ENCODE data around the gene RICTOR.
"Not testable (repeated sequence)": the region's sequence is repeated elsewhere in the genome, so short reads cannot be mapped to it uniquely, and the experiment has no call there.

RICTOR gene

GRCh38 chr5:39005566-39006232 is 68.5 kb downstream of the RICTOR start:
- H3K4me1 ChIP-seq (ENCODE audit: insufficient read depth, low read length): peaks cover 5% of the 10 kb centered on the region
- no peaks in the 10 kb centered on the region for H3K9me3 ChIP-seq (ENCODE audit: low read length)
- H3K9ac ChIP-seq (ENCODE audit: low read length): no peak overlapping the region
- H3K27ac ChIP-seq (ENCODE audit: low read depth, low read length): no peak overlapping the region
- no peaks in the 10 kb centered on the region for H3K27me3 ChIP-seq (ENCODE audit: control insufficient read depth in 1 of 2, insufficient read depth in 2 of 2, low read length in 2 of 2)
- no peak overlapping the region for H3K4me3 ChIP-seq (ENCODE audit: low read depth in 1 of 2, low read length in 2 of 2)
- no peaks in the 10 kb centered on the region for H3K36me3 ChIP-seq (ENCODE audit: insufficient read depth, low read length)

DNA sequence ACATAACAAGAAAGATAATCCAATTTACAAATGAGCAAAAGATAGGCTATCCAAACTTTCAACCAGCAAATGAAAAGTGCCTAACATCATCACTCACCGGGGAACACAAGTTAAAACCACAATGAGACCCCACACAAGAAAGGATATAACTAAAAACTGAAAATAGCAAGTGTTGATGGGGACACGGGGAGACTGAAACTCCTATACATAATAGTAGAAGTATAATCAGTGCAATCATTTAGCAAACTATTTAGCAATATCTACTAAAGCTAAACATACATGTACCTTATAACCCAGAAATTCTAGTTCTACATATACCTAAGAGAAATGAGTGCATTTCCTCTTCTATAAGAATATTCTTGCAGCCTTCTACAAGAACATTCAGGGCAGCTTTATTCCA is 72.5 kb downstream of the RICTOR start:
- no peaks in the 10 kb centered on the region for H3K27me3 ChIP-seq (ENCODE audit: control insufficient read depth in 1 of 2, insufficient read depth in 2 of 2, low read length in 2 of 2)
- no peaks in the 10 kb centered on the region for H3K36me3 ChIP-seq (ENCODE audit: insufficient read depth, low read length)
- H3K9me3 ChIP-seq (ENCODE audit: low read length): no peaks in the 10 kb centered on the region

GRCh38 chr5:38999037-38999436 is 75.2 kb downstream of the RICTOR start:
- H3K4me1 ChIP-seq (ENCODE audit: insufficient read depth, low read length): peaks cover 5% of the 10 kb centered on the region
- no peak overlapping the region for H3K4me3 ChIP-seq (ENCODE audit: low read depth in 1 of 2, low read length in 2 of 2)
- H3K36me3 ChIP-seq (ENCODE audit: insufficient read depth, low read length): no peaks in the 10 kb centered on the region
- H3K9me3 ChIP-seq (ENCODE audit: low read length): no peaks in the 10 kb centered on the region
- H3K27me3 ChIP-seq (ENCODE audit: control insufficient read depth in 1 of 2, insufficient read depth in 2 of 2, low read length in 2 of 2): no peaks in the 10 kb centered on the region
- H3K27ac ChIP-seq (ENCODE audit: low read depth, low read length): no peak overlapping the region
- no peak overlapping the region for H3K9ac ChIP-seq (ENCODE audit: low read length)

More for the DNA sequence above, 72.5 kb downstream of the RICTOR start:
- no peak overlapping the region for H3K27ac ChIP-seq (ENCODE audit: low read depth, low read length)
- H3K4me3 ChIP-seq (ENCODE audit: low read depth in 1 of 2, low read length in 2 of 2): no peak overlapping the region
- no peak overlapping the region for H3K9ac ChIP-seq (ENCODE audit: low read length)
- peaks cover 5% of the 10 kb centered on the region for H3K4me1 ChIP-seq (ENCODE audit: insufficient read depth, low read length)

DNA sequence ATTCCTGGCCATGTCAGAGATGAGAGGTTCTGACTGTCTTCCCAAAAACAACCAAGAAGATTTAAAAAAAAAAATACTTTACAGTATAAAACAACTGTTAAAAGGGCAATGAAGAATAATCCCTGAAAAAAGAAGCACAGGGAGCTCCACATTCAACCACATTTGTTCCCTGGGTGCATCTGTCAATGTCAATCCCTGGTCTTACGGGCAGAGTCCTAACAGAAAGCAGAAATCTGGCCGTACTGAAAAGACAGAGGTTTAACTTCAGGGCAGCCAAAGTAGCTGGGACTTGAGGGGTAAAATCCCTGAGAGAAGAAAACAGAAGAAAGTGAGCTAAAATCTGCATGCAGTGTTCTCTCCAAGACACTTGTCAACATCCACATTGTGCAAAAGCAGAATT is 76.6 kb downstream of the RICTOR start:
- no peak overlapping the region for H3K27ac ChIP-seq (ENCODE audit: low read depth, low read length)
- peaks cover under 1% of the 10 kb centered on the region for H3K4me1 ChIP-seq (ENCODE audit: insufficient read depth, low read length)
- no peaks in the 10 kb centered on the region for H3K9me3 ChIP-seq (ENCODE audit: low read length)
- H3K36me3 ChIP-seq (ENCODE audit: insufficient read depth, low read length): no peaks in the 10 kb centered on the region
- H3K27me3 ChIP-seq (ENCODE audit: control insufficient read depth in 1 of 2, insufficient read depth in 2 of 2, low read length in 2 of 2): no peaks in the 10 kb centered on the region
- no peak overlapping the region for H3K4me3 ChIP-seq (ENCODE audit: low read depth in 1 of 2, low read length in 2 of 2)
- H3K9ac ChIP-seq (ENCODE audit: low read length): no peak overlapping the region

GRCh38 chr5:38996123-38996522 is 78.1 kb downstream of the RICTOR start:
- H3K27me3 ChIP-seq (ENCODE audit: control insufficient read depth in 1 of 2, insufficient read depth in 2 of 2, low read length in 2 of 2): no peaks in the 10 kb centered on the region
- no peak overlapping the region for H3K9ac ChIP-seq (ENCODE audit: low read length)
- no peak overlapping the region for H3K4me3 ChIP-seq (ENCODE audit: low read depth in 1 of 2, low read length in 2 of 2)
- H3K4me1 ChIP-seq (ENCODE audit: insufficient read depth, low read length): no peaks in the 10 kb centered on the region
- H3K9me3 ChIP-seq (ENCODE audit: low read length): no peaks in the 10 kb centered on the region
- no peak overlapping the region for H3K27ac ChIP-seq (ENCODE audit: low read depth, low read length)
- no peaks in the 10 kb centered on the region for H3K36me3 ChIP-seq (ENCODE audit: insufficient read depth, low read length)

DNA sequence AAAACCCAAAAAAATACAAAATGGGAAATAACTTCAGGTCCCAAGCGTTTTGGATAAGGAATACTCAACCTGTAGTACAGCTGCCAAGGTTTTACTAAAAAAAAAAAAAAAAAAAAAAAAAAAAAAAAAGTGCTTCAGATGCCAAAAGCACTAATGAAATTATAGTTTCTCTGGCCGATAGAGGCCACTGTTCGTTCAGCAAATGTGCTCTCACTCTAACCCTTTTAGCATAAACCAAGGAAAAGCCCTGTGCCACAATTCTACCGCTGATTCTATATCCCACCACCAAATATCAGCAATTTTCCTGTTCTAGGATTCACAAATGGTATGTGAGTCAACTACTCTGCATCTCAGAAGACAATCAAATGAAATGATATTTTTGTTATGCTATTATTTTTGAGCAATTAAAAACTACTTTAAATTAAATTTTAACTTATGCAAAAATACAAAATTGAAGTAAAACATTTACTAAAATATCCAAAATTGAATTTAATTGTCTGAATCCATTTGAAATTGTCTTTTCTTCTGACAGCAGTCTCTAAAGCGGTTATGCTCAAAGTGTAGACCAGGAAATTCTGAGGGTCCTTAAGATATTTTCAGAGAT is 79.8 kb downstream of the RICTOR start:
- Histone ChIP-seq H3K9me3 (ENCODE audit: low read length) (no peaks in the 10 kb centered on the region), H3K4me1 (ENCODE audit: insufficient read depth, low read length) (no peaks in the 10 kb centered on the region), H3K27me3 (ENCODE audit: control insufficient read depth in 1 of 2, insufficient read depth in 2 of 2, low read length in 2 of 2) (no peaks in the 10 kb centered on the region), H3K4me3 (ENCODE audit: low read depth in 1 of 2, low read length in 2 of 2) (no peak overlapping the region), H3K36me3 (ENCODE audit: insufficient read depth, low read length) (no peaks in the 10 kb centered on the region), H3K9ac (ENCODE audit: low read length) (no peak overlapping the region), H3K27ac (ENCODE audit: low read depth, low read length) (no peak overlapping the region)

DNA sequence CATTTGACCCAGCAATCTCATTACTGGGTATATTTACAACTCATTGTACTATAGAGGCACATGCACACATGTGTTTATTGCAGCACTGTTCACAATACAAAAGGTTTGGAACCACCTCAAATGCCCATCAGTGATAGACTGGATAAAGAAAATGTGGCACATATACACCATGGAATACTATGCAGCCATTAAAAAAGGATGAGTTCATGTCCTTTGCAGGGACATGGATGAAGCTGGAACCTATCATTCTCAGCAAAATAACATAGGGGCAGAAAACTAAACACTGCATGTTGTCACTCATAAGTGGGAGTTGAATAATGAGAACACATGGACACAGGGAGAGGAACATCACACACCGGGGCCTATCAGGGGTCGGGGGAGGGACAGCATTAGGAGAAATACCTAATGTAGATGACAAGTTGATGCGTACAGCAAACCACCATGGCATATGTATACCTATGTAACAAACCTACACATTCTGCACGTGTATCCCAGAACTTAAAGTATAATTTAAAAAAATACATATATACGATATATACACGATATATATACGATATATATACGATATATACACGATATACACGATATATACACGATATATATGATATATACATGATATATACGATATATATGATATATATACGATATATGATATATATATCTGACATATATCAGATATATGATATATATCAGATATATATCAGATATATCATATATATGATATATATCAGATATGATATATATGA is 84.1 kb downstream of the RICTOR start:
- not testable (repeated sequence) for H3K27me3 ChIP-seq (ENCODE audit: control insufficient read depth in 1 of 2, insufficient read depth in 2 of 2, low read length in 2 of 2); H3K4me1 ChIP-seq (ENCODE audit: insufficient read depth, low read length); H3K9ac ChIP-seq (ENCODE audit: low read length); H3K9me3 ChIP-seq (ENCODE audit: low read length); H3K36me3 ChIP-seq (ENCODE audit: insufficient read depth, low read length); H3K27ac ChIP-seq (ENCODE audit: low read depth, low read length); H3K4me3 ChIP-seq (ENCODE audit: low read depth in 1 of 2, low read length in 2 of 2)

- no peaks in the 10 kb centered on the region for H3K36me3 ChIP-seq (ENCODE audit: insufficient read depth, low read length)
- H3K9me3 ChIP-seq (ENCODE audit: low read length): no peaks in the 10 kb centered on the region
- no peaks in the 10 kb centered on the region for H3K4me1 ChIP-seq (ENCODE audit: insufficient read depth, low read length)
- no peak overlapping the region for H3K4me3 ChIP-seq (ENCODE audit: low read depth in 1 of 2, low read length in 2 of 2)
- H3K27ac ChIP-seq (ENCODE audit: low read depth, low read length): no peak overlapping the region
- H3K9ac ChIP-seq (ENCODE audit: low read length): no peak overlapping the region
- no peaks in the 10 kb centered on the region for H3K27me3 ChIP-seq (ENCODE audit: control insufficient read depth in 1 of 2, insufficient read depth in 2 of 2, low read length in 2 of 2)
Measured at GRCh38 chr5:38985909-38986452, 88.2 kb downstream of the RICTOR start.

DNA sequence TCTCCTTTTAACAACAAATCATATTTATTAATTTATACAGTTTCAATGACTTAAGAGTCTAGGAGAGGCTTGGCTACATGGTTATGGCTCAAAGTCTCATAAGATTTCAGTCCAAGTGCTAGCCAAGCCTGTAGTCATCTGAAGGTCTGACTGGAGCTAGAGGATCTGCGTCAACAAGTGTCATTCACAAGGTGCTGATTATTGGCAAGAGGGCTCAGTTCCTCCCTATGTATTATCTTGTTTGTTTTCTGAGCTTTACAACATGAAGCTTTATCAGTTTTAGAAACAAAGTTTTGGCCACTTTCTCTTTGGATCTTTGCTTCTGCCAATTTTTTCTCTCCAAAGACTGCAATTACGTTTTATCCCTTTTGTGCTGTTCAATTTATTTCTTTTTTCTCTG is 94.7 kb downstream of the RICTOR start:
- Histone ChIP-seq H3K36me3 (ENCODE audit: insufficient read depth, low read length) (no peaks in the 10 kb centered on the region), H3K9ac (ENCODE audit: low read length) (no peak overlapping the region), H3K9me3 (ENCODE audit: low read length) (no peaks in the 10 kb centered on the region), H3K27me3 (ENCODE audit: control insufficient read depth in 1 of 2, insufficient read depth in 2 of 2, low read length in 2 of 2) (no peaks in the 10 kb centered on the region), H3K27ac (ENCODE audit: low read depth, low read length) (no peak overlapping the region), H3K4me1 (ENCODE audit: insufficient read depth, low read length) (no peaks in the 10 kb centered on the region), H3K4me3 (ENCODE audit: low read depth in 1 of 2, low read length in 2 of 2) (no peak overlapping the region)

- Histone ChIP-seq H3K27me3 (ENCODE audit: control insufficient read depth in 1 of 2, insufficient read depth in 2 of 2, low read length in 2 of 2) (no peaks in the 10 kb centered on the region), H3K27ac (ENCODE audit: low read depth, low read length) (no peak overlapping the region), H3K36me3 (ENCODE audit: insufficient read depth, low read length) (no peaks in the 10 kb centered on the region), H3K9ac (ENCODE audit: low read length) (no peak overlapping the region), H3K4me1 (ENCODE audit: insufficient read depth, low read length) (no peaks in the 10 kb centered on the region), H3K4me3 (ENCODE audit: low read depth in 1 of 2, low read length in 2 of 2) (no peak overlapping the region), H3K9me3 (ENCODE audit: low read length) (no peaks in the 10 kb centered on the region)
Measured at GRCh38 chr5:38978036-38978435, 96.2 kb downstream of the RICTOR start.

GRCh38 chr5:38968665-38969064 is 105.5 kb downstream of the RICTOR start:
- H3K9me3 ChIP-seq (ENCODE audit: low read length): no peaks in the 10 kb centered on the region
- H3K4me1 ChIP-seq (ENCODE audit: insufficient read depth, low read length): no peaks in the 10 kb centered on the region
- H3K27me3 ChIP-seq (ENCODE audit: control insufficient read depth in 1 of 2, insufficient read depth in 2 of 2, low read length in 2 of 2): no peaks in the 10 kb centered on the region
- no peak overlapping the region for H3K4me3 ChIP-seq (ENCODE audit: low read depth in 1 of 2, low read length in 2 of 2)
- H3K36me3 ChIP-seq (ENCODE audit: insufficient read depth, low read length): peaks cover 14% of the 10 kb centered on the region
- no peak overlapping the region for H3K9ac ChIP-seq (ENCODE audit: low read length)
- no peak overlapping the region for H3K27ac ChIP-seq (ENCODE audit: low read depth, low read length)

Measured in muscle layer of colon (tissue), 2 donors.